ENCODE measurements around the gene LACTBL1.

GRCh38 chr1:22914156-22914555 lies 58.5 kb downstream of the LACTBL1 start:
- TF ChIP-seq CTCF (IDR thresholded peaks at IDR 0.05) (no peak), POLR2A (IDR thresholded peaks at IDR 0.05) (no peak)

All from testis (tissue), 2 donors.